Right lung (tissue), 5 donors: ENCODE results near the gene EHD4. TPM values are rescaled to one million over a fixed set of nuclear protein-coding genes. Genes with fewer than 3 reads are reported as not detected.

Source experiments
- DNase-seq, 2 donors: peaks; one replicate each; pipeline ENCODE4 v3.0.0-alpha.2; 2013
- polyA plus RNA-seq, 5 donors: library from polyadenylated mRNA; unstranded; fragments of 120-200 nt; gene quantifications; one replicate each; pipeline versions ENCODE4 v1.2.1 to v1.2.3, GENCODE V29; 2013; ENCODE audit warnings: inconsistent platforms in 1 of 5, low replicate concordance in 1 of 5; ENCODE audit not compliant: insufficient read length in 5 of 5, insufficient read depth in 1 of 5

Gene EHD4
- polyA plus RNA-seq, 5 donors, result 9.7 to 14.5 (median 11.9) TPM

- no peak for DNase-seq
Observed at GRCh38 chr15:41982133-41982930, 10.0 kb upstream of the EHD4 start.

- no peak for DNase-seq
Observed at GRCh38 chr15:41981371-41982132, 9.2 kb upstream of the EHD4 start.

GRCh38 chr15:41980654-41981323, 8.4 kb upstream of the EHD4 start:
- DNase-seq, result no peak

- no peak for DNase-seq
Observed at GRCh38 chr15:41979493-41980266, 7.3 kb upstream of the EHD4 start.

- no peak for DNase-seq
Observed at GRCh38 chr15:41978534-41978933, 6.2 kb upstream of the EHD4 start.

GRCh38 chr15:41977757-41978383, 5.5 kb upstream of the EHD4 start:
- no peak for DNase-seq

- no peak for DNase-seq
Observed at GRCh38 chr15:41975669-41976068, 3.3 kb upstream of the EHD4 start.

GRCh38 chr15:41974041-41974440, 1.7 kb upstream of the EHD4 start:
- no peak for DNase-seq

GRCh38 chr15:41971895-41972252, 483 bp downstream of the EHD4 start:
- no peak for DNase-seq

GRCh38 chr15:41971089-41971894, 1.1 kb downstream of the EHD4 start:
- DNase-seq, result peak; percentile 57 to 58

GRCh38 chr15:41970456-41970855, 1.9 kb downstream of the EHD4 start:
- DNase-seq, result no peak

GRCh38 chr15:41969851-41970431, 2.4 kb downstream of the EHD4 start:
- DNase-seq, result no peak

GRCh38 chr15:41968701-41969100, 3.7 kb downstream of the EHD4 start:
- DNase-seq, result no peak

GRCh38 chr15:41967506-41968206, 4.7 kb downstream of the EHD4 start:
- DNase-seq, result no peak

GRCh38 chr15:41966920-41967465, 5.4 kb downstream of the EHD4 start:
- DNase-seq, result no peak

GRCh38 chr15:41966414-41966812, 5.9 kb downstream of the EHD4 start:
- no peak for DNase-seq

- no peak for DNase-seq
Observed at GRCh38 chr15:41965441-41966413, 6.6 kb downstream of the EHD4 start.
